T1000 (cell line): Measurements from ENCODE around the gene DCUN1D2.

Source experiments
- DNase-seq: peaks from one replicate; lab custom pipeline; 2025; ENCODE audit warnings: mixed read lengths; lab: John Stamatoyannopoulos, UW

The DCUN1D2 gene

GRCh38 chr13:113407103-113407530, 83.4 kb downstream of the DCUN1D2 start:
- DNase-seq, result no peak

GRCh38 chr13:113406321-113407102, 84.0 kb downstream of the DCUN1D2 start:
- DNase-seq, result no peak
